GM18526 (cell line): ENCODE results near the gene TRIP10.

Source experiments
- POLR2A ChIP-seq: IDR thresholded peaks from 3 replicates; pipeline ENCODE4 v1.6.1; 2011; ENCODE audit not compliant: insufficient read length; ENCODE audit errors: extremely low read depth

TRIP10 gene

DNA sequence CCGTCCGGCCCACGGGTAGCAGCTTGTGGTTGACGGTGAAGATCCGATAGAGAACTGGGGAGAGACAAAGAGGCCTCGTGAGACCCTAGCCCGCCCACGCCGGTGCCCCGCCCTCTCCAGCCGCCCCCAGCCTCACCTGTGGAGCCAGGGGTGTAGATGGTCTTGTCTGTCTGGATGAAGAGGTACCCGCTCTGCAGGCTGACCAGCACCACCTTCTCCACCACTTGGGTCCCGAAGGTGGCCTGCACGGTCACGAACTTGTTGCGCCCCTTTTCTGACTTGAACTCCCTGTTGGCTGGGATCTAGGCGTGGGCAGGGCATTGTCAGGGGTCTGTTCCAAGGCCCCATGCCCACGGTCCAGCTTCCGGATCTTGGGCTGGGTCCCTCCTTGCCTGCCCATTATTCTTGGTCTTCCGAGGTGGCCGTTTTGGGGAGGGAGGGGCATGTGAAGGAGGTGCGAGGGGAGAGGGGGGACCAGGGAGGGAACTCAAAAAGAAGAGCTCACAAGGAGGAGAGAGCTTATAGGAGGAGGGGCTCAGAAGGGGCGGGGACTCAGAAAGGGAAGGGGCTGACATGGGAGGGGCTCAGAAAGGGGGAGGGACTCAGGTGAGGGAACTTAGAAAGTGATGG lies 21.3 kb upstream of the TRIP10 start:
- no peak for TF ChIP-seq POLR2A

DNA sequence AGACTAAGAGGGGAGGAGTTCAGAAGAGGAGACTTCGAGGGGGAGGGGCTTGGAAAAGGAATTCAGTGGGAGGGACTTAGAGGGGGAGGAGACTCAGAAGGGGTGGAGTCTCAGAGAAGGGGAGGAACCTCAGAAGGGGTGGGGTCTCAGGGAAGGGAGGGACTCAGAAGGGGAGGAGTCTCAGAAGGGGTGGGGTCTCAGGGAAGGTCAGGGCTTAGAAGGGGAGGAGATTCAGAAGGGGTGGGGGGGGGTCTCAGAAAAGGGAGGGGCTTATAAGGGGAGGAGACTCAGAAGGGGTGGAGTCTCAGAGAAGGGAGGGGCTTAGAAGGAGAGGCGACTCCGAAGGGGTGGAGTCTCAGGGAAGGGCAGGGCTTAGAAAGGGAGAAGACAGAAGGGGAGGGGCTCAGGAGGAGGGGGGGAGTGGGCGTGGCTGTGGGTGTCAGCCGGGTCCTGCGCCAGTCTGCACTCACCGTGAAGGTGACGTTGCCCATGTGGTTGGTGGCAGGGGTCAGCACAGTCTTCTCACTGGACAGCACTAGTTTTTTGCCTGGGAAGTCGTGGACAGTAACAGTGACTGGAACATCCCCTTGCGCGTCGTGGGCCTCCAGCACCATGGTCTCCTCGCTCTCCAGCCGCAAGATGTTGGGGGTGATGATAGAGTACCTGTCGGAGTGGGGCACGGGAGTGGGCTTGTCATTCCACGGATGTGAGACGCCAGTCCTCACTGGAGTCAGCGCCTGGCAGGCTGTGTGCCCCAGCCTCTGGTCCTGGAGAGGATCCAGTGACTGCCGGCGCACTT lies 20.5 kb upstream of the TRIP10 start:
- no peak for TF ChIP-seq POLR2A

DNA sequence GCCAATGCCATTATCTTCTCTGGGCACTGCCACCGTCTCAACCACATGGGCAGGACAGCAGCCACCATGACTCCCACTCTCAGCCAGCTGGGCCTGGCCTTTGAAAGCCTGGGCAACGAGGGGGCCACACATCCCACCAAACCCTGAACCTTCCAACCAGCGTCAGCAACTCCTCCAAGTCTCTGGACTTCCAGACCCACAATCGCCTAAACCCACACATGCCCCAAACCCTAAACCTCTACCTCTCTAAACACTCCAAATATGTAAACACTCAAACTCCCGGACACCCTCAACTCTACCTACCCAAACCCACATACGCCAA lies 20.0 kb upstream of the TRIP10 start:
- TF ChIP-seq POLR2A, result no peak

DNA sequence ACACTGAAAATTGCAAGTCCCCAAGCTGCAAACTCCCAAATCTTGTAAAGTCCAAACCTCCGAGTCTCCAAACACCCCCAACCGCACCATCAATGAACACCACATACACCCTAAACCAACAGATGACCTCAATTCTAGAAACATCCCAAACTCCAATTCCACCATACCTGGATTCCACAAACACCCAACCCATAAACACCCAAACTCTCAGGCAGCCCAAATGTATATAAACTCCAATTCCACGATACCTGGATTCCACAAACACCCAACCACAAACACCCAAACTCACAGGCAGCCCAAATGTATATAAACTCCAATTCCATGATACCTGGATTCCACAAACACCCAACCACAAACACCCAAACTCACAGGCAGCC lies 19.5 kb upstream of the TRIP10 start:
- no peak for TF ChIP-seq POLR2A

DNA sequence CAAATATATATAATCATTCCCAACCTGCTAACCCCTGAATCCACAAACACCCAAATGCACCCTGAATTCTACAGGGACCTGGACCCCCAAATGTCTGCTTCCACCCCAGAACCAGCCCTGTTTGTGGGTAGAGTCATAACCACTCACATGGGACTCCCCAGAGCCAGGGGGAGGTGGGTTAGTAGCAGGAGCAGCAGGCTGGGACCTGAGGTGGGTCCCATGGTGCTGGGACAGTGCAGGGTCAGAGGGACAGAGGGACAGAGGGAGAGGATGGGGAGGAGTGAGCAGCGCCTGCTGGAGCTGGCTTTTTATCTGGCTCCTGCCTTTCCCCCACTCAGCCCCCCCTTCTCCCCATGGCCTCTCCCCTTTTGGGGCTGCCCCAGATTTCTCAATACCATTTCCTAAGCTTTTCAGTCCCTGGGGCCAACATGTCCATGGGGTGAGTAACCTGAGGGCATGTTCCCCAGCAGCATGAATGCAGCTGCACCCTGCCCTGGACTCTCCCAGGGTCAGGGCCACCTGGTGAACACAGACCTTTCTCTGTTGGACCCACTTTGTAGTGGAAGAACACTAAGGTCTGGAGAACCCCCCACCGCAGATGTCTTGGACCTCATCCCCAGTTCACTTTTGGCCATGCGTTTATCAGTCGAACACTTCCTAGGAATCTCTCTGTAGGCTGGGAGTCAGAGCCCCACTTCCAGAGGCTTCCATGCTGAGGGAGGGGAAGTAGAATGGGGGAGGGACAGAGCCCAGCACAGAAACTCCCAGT lies 18.9 kb upstream of the TRIP10 start, which contains the start of gene C3:
Gene C3 (minus strand): TSS at position 282 of the 769 bp plus-strand sequence. CDS start 61 bp downstream, at position 221.
- no peak for TF ChIP-seq POLR2A

DNA sequence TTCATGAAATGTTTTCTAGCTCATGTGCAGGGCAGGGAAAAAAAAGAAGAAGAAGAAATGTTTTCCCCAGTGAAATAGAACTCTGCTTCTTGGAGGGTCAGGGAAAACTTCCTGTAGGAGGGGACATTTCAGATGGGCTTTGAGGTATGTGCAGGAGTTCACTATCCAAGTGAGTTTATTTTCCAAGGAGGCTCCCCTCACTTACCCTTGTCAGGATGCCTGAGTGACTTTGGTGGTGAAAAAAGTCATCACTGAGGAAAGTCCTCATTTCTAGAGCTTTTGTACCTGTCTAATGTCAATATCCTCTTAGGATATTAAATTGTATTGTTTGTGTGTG lies 18.4 kb upstream of the TRIP10 start:
- no peak for TF ChIP-seq POLR2A

DNA sequence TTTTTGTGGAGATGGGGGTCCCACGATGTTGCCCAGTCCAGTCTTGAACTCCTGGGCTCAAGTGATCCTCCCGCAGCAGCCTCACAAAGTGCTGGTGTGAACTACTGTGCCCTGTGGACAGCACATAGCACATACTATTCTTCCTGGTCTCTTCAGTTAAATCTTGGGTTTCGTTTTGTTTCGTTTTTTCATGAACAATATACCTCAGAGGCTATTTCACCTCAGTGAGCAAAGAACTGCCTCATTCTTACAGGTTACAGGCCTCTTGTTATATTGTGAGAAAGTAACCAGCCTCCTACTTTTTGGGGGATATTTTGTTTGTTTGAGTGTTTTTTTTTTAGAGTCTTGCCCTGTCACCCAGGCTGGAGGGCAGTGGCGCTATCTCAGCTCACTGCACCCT lies 17.7 kb upstream of the TRIP10 start:
- no peak for TF ChIP-seq POLR2A

DNA sequence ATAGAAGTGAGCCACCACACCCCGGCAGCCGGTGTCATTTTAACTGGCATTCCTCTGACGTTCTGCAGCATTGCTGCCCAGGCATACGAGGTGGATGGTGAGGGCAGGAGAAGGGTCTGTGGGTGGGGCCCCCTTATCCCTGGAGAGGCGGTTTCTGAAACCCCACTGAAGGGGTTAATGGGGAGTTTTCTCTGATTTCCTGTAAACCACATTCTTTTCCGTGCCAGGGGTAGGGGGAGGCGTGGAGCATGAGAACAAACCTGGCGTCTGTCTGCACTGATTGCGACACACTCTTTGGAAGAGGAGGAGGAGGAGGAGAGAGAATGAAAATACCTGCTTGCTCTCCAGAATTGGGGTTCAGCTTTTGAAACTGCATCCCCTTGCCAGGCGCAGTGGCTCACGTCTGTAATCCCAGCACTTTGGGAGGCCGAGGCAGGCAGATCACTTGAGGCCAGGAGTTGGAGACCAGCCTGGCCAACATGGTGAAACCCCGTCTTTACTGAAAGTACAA lies 16.3 kb upstream of the TRIP10 start:
- TF ChIP-seq POLR2A, result no peak

DNA sequence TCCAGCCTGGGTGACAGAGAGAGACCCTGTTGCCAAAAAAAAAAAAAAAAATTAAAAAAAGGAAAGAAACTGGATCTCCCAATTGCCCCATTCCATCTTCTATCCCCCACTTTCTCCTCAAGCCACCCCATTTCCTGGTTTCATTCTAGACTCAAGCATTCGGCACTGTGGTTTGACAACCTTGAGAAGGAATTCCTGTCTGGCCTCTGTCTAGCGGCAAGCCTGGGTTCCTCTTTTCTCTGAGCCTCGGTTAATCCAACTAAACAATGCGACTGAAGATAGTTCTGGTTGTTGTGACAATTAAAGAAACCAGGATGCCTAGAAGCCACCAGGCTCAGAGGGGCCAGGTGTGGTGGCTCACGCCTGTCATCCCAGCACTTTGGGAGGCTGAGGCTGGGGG lies 15.7 kb upstream of the TRIP10 start:
- no peak for TF ChIP-seq POLR2A

DNA sequence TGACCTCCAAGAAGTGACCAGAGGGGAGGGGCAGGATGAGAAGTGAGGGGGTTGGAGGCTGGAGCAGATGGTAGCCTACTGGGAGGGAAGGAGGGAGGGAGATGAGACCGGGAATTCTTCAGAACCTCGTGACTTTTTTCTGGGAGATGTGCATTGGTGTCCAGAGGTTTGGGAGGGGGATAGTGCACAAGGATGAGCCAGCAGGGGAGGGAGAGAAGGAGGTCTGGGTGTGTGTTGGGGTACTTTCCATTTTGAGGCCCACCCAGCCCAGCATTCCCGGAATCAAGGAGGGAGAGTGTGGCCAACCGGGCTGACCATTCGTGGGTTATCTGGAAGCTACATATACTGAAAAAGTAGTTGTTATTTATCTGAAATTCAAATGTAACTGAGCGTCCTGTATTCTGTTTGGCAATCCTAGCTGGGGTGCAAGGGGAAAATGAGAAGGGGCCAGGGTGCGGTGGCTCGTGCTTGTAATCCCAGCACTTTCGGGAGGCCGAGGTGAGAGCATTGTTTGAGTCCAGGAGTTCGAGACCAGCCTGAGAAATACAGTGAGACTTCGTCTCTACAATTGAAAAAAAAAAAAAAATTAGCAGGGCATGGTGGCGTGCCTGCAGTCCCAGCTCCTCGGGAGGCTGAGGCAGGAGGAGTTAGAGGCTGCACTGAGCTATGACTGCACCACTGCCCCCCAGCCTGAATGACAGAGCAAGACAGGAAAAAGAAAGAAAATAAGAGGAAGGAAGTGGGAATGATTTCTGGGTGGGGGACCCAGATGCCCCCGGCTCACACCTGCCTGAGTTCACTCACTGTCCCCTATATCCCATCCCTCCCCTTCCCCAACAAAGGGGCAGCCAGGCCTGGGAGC lies 14.6 kb upstream of the TRIP10 start:
- TF ChIP-seq POLR2A, result no peak

DNA sequence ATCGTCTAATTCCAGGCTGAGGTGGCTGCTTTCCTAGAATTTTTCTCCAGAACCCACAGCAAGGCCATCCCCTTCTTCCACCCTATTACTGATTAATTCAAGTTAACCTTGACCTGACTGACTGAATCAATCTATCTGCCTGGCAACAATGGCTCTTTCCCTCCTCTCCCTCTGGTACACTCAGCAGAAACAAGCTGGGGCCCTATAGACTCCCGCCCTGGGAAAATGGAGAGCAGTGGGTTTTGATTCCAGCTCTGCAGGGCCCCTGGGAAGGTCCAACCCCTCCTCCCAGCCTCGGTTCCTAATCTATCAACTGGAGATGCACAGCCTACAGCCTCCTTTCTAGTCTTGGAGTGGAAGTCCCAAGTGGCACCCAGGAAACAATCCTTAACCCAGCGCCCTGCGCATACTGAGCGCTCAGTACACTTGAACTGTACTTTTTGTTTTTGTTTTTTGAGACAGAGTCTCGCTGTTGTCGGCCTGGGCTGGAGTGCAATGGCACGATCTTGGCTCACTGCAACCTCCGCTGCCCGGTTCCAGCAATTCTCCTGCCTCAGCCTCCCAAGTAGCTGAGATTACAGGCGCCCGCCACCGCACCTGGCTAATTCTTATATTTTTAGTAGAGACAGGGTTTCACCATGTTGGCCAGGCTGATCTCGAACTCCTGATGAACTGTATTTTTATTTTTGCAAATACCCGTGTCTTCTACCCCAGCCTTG lies 13.8 kb upstream of the TRIP10 start:
- TF ChIP-seq POLR2A, result no peak

DNA sequence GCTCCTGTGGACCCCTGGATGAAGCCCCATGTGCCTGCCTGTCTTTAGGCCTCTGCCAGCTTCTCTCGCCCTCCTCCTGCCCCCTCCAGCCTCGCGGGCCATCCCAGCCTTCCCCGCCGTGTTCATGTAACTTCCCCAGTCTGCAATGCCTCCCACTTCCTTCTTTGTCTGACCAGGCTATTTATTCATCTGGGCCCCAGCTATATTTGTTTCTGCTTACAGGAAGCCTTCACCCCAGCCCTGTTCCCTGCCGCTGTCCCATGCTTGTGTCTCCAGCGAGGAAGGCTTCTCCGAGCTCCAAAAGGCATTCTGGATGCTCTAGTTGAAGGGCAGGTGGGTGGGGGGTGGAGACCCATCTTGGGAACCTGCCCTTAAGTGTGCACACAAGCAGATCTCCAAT lies 11.1 kb upstream of the TRIP10 start:
- no peak for TF ChIP-seq POLR2A

DNA sequence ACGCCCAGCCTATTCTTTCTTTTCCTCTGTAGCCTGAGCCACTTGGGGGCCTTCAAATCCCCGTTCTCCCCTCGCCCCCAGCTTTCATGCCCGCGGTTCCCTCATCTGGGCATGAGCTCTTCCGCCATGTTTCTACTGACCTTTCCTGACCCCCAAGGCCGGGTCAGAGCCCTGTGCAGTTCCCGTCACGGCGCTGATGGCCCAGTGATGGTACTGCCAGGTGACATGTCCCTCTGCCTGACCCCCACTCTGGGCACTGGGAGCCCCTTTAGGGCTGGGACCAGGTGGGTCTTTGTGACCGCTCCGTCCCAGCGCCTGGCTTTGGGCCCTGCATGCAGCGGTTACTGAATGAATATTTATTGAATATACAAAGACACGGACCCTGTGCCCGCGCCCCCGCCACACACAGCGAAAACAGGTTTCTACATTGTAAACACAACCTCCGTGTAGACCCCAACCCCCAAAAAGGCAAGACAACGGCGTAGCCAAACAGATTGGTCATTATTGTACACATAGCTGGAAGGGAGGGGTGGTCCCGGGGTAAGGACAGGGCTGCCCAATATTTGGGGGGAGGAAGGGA lies 9.8 kb upstream of the TRIP10 start:
- TF ChIP-seq POLR2A, result no peak

DNA sequence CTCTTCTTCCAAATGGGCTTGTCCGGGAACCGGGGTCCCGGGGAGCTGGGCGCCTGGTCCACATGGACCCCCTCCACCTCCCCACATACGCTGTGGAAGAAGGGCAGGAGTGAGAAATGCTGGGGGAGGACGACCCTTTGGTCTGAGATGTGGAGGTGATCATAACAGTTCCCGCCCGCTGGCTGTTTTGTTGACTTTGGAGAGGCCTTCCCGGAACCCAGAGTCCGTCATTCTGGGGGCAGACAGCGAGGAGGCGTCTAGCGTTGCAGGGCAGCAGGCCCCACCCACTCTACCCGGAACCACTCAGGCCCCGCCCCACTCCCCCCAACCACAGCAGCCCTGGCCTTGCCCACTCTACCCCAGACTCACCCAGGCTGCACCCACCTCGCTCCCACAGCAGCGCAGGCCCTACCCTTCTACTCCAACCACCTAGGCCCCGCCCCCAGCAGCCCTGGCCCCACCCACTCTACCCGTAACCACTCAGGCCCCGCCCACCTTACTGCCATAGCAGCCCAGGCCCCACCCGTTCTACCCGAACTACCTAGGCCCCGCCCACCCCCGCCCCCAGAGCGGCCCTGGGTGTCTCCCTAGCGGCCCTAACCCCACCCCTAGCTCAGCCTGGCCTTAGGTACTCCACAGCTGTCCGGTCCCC lies 9.2 kb upstream of the TRIP10 start:
- no peak for TF ChIP-seq POLR2A
